GM10847 (cell line): ENCODE measurements around the gene OPA3.

Experiments
- POLR2A ChIP-seq: IDR thresholded peaks from 2 replicates; pipeline ENCODE4 v1.6.1; 2011; ENCODE audit not compliant: insufficient read length; ENCODE audit errors: extremely low read depth

Gene OPA3

GRCh38 chr19:45494261-45494916 is 90.2 kb downstream of the OPA3 start:
- TF ChIP-seq POLR2A: no peak

- no peak for TF ChIP-seq POLR2A
Measured at GRCh38 chr19:45492627-45493470, 91.8 kb downstream of the OPA3 start.

GRCh38 chr19:45492137-45492626 is 92.4 kb downstream of the OPA3 start:
- TF ChIP-seq POLR2A: no peak

- no peak for TF ChIP-seq POLR2A
Measured at GRCh38 chr19:45489216-45489855, 95.3 kb downstream of the OPA3 start.

GRCh38 chr19:45488708-45489107 is 95.9 kb downstream of the OPA3 start:
- TF ChIP-seq POLR2A: no peak

- TF ChIP-seq POLR2A: no peak
Measured at GRCh38 chr19:45485305-45486077, 99.1 kb downstream of the OPA3 start.

- no peak for TF ChIP-seq POLR2A
Measured at GRCh38 chr19:45484273-45484945, 100.2 kb downstream of the OPA3 start.

- TF ChIP-seq POLR2A: no peak
Measured at GRCh38 chr19:45483033-45483432, 101.6 kb downstream of the OPA3 start.

GRCh38 chr19:45478454-45479238 is 106.0 kb downstream of the OPA3 start:
- TF ChIP-seq POLR2A: peak; percentile 38

- TF ChIP-seq POLR2A: no peak
Measured at GRCh38 chr19:45477713-45478453, 106.7 kb downstream of the OPA3 start.
